Skeletal muscle satellite cell (primary cell): ENCODE results near the gene TTC23L.

ENCODE experiments used
- H3K27me3 ChIP-seq: 2 replicates; pipeline ENCODE4 v1.7.0; 2013; ENCODE audit warnings: low read length; ENCODE audit not compliant: control insufficient read depth, insufficient read depth
- H3K36me3 ChIP-seq: 2 replicates; pipeline ENCODE4 v1.7.0; 2013; ENCODE audit warnings: mild to moderate bottlenecking, control low read depth, low read length; ENCODE audit not compliant: insufficient read depth
- H3K4me1 ChIP-seq: 2 replicates; pipeline ENCODE4 v1.7.0; 2013; ENCODE audit warnings: low read length; ENCODE audit not compliant: control insufficient read depth, insufficient read depth
- H3K4me2 ChIP-seq: 2 replicates; pipeline ENCODE4 v1.7.0; 2013; ENCODE audit warnings: mild to moderate bottlenecking, low read length
- H3K4me3 ChIP-seq: 2 replicates; pipeline ENCODE4 v1.7.0; 2013; ENCODE audit warnings: low read length
- H3K9ac ChIP-seq: 2 replicates; pipeline ENCODE4 v1.7.0; 2013; ENCODE audit warnings: mild to moderate bottlenecking, low read depth, low read length, moderate library complexity
- H3K9me3 ChIP-seq: replicated peaks from 2 replicates; pipeline ENCODE4 v1.7.0; 2013; ENCODE audit warnings: mild to moderate bottlenecking, control low read depth, low read length

The TTC23L gene

DNA sequence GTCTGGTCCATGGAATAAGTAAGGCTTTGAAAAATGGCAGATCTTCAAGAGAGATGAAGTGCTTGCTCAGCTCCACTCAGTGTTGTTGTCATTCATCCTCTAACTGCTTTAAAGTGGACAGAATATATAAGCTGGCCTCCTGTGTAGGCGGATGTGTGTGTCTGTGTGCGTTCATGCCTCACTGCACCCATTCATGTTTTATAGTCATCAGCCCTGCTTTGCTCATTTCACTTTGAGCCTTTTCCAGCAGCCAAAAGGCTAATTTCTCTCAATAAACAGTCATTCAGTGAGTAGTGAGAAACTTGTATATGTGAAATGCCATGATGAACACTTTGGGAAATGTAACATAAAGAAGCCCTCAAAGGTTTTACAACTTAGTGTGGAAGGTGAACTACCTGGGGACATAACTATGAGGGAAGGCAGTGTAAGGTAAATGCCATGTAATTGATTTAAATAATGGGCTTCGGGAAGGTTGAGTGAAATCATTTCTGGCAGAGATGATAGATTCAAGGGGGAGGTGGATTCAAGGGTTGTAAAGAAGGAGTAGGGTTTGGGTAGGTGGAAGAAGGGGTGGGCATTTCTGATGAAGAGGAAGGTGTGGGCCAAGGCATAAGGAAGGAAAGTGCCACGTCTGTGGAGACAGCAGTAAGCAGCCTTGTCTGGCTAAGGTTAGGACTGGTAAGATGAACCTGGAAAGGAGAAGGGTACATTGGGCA is 15.7 kb downstream of the TTC23L start:
- Histone ChIP-seq H3K4me3 (no peak overlapping the region), H3K4me1 (peaks cover 9% of the 10 kb centered on the region), H3K36me3 (no peaks in the 10 kb centered on the region), H3K4me2 (no peak overlapping the region), H3K27me3 (no peaks in the 10 kb centered on the region), H3K9ac (no peak overlapping the region), H3K9me3 (no peaks in the 10 kb centered on the region)

DNA sequence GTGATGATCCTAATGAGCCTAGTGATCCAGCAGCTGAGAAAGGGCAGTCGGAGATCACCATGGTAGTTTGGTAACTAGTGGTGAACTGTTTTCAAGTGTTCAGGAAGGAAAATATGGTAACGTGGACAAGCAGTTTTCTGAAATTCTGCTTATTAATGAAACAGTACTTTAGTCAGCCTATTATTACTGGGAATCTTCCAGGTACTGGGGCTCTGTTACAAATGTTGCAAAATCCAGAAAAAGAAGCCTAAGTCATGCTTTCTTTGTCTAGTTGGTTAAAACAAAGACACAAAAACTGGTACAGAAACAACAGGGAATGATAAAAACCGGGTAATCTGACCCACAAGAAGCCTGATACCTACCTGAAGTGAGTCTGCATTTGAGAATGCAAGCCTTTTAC is 18.2 kb downstream of the TTC23L start:
- H3K27me3 ChIP-seq, result no peaks in the 10 kb centered on the region
- no peaks in the 10 kb centered on the region for H3K36me3 ChIP-seq
- no peak overlapping the region for H3K4me3 ChIP-seq
- H3K9ac ChIP-seq, result no peak overlapping the region
- no peaks in the 10 kb centered on the region for H3K9me3 ChIP-seq
- H3K4me2 ChIP-seq, result no peak overlapping the region
- peaks cover 9% of the 10 kb centered on the region for H3K4me1 ChIP-seq

DNA sequence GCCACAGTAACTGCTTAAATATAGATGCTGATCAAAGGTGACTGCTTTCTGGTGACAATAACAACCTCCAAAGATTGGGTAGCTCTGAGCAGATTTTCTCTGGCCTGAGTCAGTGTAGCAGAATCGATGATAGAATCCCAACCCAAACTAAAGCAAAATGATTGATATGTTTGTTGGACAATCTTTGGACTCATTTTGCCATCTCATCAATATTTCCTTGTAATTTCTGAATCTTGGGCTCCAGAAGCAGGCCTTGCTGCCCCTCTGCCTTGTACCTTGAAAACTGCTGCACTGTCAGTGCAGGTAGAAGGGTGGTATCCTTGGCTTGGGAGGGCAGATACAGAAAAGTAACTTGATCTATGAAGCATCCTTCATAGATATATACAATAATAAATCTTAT is 18.9 kb downstream of the TTC23L start:
- Histone ChIP-seq H3K36me3 (no peaks in the 10 kb centered on the region), H3K9me3 (no peaks in the 10 kb centered on the region), H3K4me3 (no peak overlapping the region), H3K9ac (no peak overlapping the region), H3K4me1 (peaks cover 9% of the 10 kb centered on the region), H3K27me3 (no peaks in the 10 kb centered on the region), H3K4me2 (no peak overlapping the region)

DNA sequence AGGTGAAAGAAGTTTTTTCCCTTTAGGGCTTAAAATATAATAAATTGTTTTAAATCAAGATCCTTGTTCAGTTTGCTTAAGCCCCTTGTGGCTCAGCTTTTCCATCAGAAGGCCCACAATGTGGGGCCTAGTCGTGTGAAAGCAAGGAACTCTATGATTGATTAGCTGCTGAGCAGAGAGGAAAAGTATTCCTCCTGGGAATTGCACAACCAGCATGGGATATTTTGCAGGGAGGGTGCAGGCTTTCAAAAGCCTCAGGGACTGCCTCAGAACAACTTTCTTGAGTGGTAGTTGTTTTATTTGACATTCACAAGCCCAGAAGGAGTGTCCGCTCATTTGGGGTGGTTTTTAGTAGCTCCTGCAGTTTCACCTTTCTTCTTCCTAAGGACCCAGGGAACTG is 19.8 kb downstream of the TTC23L start:
- peaks cover 9% of the 10 kb centered on the region for H3K4me1 ChIP-seq
- H3K4me3 ChIP-seq, result no peak overlapping the region
- H3K36me3 ChIP-seq, result no peaks in the 10 kb centered on the region
- no peak overlapping the region for H3K4me2 ChIP-seq
- H3K27me3 ChIP-seq, result no peaks in the 10 kb centered on the region
- no peaks in the 10 kb centered on the region for H3K9me3 ChIP-seq
- no peak overlapping the region for H3K9ac ChIP-seq

DNA sequence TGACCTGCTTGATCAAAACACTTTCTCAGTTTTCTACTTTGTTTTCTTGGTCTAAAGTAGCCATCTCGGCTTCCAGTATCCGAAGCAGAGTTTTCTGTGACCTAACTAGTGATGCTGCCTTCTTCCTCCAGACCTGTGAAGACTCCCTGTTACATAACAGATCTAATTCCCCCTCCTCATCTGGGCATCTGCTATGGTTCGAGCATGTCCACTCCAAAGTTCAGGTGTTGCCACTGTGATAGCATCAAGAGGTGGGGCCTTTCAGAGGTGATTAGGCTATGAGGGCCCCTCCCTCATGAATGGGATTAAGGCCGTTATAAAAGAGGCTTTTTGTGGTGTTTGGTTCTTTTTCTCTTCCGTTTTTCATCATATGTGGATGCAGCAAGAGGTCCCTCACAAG is 20.3 kb downstream of the TTC23L start:
- Histone ChIP-seq H3K9me3 (no peaks in the 10 kb centered on the region), H3K36me3 (no peaks in the 10 kb centered on the region), H3K9ac (no peak overlapping the region), H3K4me2 (no peak overlapping the region), H3K27me3 (no peaks in the 10 kb centered on the region), H3K4me3 (no peak overlapping the region), H3K4me1 (peaks cover 9% of the 10 kb centered on the region)

DNA sequence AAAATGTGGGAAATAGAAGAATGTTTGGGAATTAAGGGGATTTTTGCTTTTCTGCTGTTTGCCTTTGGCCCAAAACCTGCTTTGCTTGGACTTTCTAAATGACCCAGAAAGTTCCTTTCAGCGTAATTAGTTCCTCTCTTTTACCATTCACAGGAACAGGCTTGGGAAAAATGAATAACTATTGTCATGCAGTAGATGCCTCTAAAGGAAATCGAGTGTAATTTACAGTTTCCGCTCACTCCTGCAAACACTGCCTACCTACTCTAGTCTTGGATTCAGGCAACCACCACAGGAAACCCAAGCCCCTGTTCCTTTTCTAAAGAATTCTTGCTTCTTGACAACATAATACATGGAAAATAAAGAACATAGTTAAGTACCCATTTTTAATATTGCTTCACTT is 25.0 kb downstream of the TTC23L start:
- no peak overlapping the region for H3K4me3 ChIP-seq
- H3K9me3 ChIP-seq, result no peaks in the 10 kb centered on the region
- no peaks in the 10 kb centered on the region for H3K4me1 ChIP-seq
- no peak overlapping the region for H3K9ac ChIP-seq
- no peaks in the 10 kb centered on the region for H3K36me3 ChIP-seq
- H3K27me3 ChIP-seq, result no peaks in the 10 kb centered on the region
- H3K4me2 ChIP-seq, result no peak overlapping the region

DNA sequence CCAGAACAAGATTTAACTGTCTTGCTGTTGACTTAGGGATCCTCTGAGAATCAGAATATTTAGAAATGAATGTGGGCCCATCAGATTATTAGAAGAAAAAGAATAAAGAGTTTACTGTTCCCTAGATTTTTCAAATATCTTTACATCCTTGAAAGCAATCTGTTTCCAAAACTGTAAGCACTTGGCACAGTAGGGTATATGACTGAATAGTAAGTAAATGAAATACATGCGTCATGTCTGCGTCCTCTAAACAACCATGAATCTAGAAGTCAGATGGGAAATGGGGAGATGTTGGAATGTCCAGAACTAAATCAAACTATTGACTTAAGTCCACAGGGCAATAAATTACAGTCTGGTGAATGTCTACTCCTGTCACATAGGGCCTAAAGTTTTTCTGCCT is 26.1 kb downstream of the TTC23L start:
- Histone ChIP-seq H3K9me3 (no peaks in the 10 kb centered on the region), H3K9ac (no peak overlapping the region)

DNA sequence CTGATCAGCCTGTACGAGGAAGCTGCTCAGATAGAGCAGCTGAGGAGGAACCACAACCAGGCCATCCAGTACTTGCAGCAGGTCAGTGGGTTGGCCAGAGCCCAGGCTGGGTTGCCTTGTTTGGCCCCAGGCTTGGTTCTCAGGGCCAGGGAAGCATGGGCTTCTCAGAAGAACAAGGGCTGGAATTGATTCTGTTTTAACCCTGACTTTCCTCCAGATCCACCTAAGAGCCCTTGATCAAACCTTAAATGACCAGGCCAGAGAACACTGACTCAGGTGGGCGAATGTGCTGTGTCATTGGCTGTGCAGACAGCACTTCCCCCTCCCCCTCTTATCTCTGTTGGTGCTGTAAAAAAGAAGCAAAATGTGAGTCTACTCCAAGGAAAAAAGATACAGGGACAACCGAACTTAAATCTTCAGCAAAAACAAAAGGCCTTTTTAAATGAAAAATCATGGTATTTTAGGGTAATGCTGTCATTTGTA is 28.1 kb downstream of the TTC23L start:
- Histone ChIP-seq H3K9me3 (no peaks in the 10 kb centered on the region), H3K9ac (no peak overlapping the region), H3K36me3 (no peaks in the 10 kb centered on the region), H3K4me1 (no peaks in the 10 kb centered on the region), H3K27me3 (no peaks in the 10 kb centered on the region), H3K4me3 (no peak overlapping the region), H3K4me2 (no peak overlapping the region)

More for the DNA sequence above, 26.1 kb downstream of the TTC23L start:
- Histone ChIP-seq H3K27me3 (no peaks in the 10 kb centered on the region), H3K4me1 (no peaks in the 10 kb centered on the region), H3K4me3 (no peak overlapping the region), H3K4me2 (no peak overlapping the region), H3K36me3 (no peaks in the 10 kb centered on the region)

DNA sequence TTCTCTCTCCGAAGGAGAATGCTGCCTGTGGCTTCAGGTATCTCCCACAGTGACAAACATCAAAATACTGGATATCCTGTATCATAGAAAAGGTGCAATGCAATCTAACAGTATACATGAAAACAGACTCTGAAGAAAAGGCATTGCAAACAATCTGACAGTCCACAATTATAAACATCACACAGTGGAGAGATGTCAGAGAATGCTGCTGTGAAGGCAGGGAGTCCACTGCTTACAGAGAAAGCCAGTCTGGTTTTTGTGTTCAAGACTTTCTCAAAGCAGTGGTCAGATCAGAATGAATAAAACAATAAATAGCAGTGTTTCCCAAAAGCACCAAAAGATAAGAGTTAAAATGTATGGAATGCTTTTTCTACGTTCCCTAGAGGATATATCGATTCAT is 28.7 kb downstream of the TTC23L start:
- H3K4me2 ChIP-seq, result no peak overlapping the region
- H3K27me3 ChIP-seq, result no peaks in the 10 kb centered on the region
- no peaks in the 10 kb centered on the region for H3K36me3 ChIP-seq

DNA sequence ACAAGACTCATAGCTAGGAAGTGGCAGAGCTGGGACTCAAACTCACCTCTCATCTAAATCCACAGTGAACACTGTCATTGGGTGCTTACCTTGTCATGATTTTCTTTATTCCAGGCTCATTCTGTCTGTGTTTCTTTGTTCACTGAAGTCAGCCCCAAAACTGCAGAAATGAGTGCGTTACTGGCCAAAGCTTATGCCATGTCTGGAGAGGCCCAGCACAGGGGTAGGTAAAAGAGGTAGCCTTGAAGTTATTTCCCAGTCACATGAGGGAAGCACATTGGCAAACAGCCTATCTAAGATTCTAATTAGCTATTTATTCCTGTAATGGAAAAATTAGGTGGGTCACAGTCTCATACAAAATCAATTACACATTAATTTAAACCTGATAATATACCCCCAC is 29.8 kb downstream of the TTC23L start:
- H3K4me1 ChIP-seq, result no peaks in the 10 kb centered on the region
- no peak overlapping the region for H3K4me3 ChIP-seq
- no peaks in the 10 kb centered on the region for H3K36me3 ChIP-seq
- H3K9me3 ChIP-seq, result no peaks in the 10 kb centered on the region
- no peak overlapping the region for H3K4me2 ChIP-seq
- H3K9ac ChIP-seq, result no peak overlapping the region
- H3K27me3 ChIP-seq, result no peaks in the 10 kb centered on the region

More for the DNA sequence above, 28.7 kb downstream of the TTC23L start:
- H3K9ac ChIP-seq, result no peak overlapping the region
- no peaks in the 10 kb centered on the region for H3K9me3 ChIP-seq
- no peaks in the 10 kb centered on the region for H3K4me1 ChIP-seq
- H3K4me3 ChIP-seq, result no peak overlapping the region

DNA sequence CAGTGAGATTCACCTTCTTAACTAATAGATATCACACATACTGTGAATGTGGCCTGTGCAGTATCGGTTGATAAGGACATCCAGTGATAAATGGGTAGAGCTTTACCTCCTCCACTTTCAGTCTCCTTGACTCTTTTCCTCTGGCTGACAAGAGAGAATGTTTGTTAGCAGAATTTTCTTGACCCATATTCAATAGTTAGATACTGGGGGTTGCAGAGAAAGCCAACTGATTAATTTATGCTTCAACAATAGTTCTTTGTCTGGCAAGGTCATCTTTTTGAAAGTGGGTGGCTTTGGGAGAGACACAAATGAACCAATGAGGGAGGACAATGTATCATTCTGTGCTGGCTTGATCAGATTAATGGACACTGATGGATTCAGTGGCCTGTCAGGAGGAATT is 30.3 kb downstream of the TTC23L start:
- Histone ChIP-seq H3K4me3 (no peak overlapping the region), H3K9me3 (no peaks in the 10 kb centered on the region), H3K27me3 (no peaks in the 10 kb centered on the region), H3K4me2 (no peak overlapping the region), H3K9ac (no peak overlapping the region), H3K36me3 (no peaks in the 10 kb centered on the region), H3K4me1 (no peaks in the 10 kb centered on the region)

DNA sequence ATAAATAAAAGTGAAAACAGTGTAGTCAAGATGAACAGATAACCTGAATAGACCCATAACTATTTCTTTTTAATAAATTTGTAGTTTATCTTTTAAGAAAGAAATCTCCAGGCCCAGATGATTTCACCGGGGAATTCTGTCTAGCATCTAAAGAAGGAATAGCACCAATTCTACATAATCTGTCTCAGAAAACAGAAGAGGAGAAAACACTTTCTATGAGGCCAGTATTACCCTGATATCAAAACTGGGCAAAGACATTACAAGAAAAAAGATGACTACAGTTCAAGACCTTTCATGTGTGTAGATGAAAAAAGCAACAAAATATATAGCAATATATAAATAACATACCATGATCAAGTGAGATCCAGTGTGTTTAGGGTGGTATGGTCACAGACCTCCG is 31.4 kb downstream of the TTC23L start:
- Histone ChIP-seq H3K27me3 (no peaks in the 10 kb centered on the region), H3K4me2 (no peak overlapping the region), H3K4me1 (no peaks in the 10 kb centered on the region), H3K9ac (no peak overlapping the region), H3K9me3 (no peaks in the 10 kb centered on the region), H3K36me3 (no peaks in the 10 kb centered on the region), H3K4me3 (no peak overlapping the region)
